ENCODE measurements around the gene SPX. TPM values are rescaled to one million over a fixed set of nuclear protein-coding genes. Genes with fewer than 3 reads are reported as not detected.

SPX gene
- total RNA-seq: under 0.01 and 0.98 TPM in 2 replicates

GRCh38 chr12:21526053-21526452 lies at the start of gene SPX:
TSS of gene SPX (plus strand) at chr12:21526296. CDS start at chr12:21526473, 177 bp downstream.

GRCh38 chr12:21501258-21502163 lies 24.6 kb upstream of the SPX start, which contains the start of the genes GOLT1B and RECQL:
TSS of gene GOLT1B (plus strand) at chr12:21501789. CDS start at chr12:21501924, 135 bp downstream.
TSS of gene RECQL (minus strand) at chr12:21501635. CDS start at chr12:21499570, 2,065 bp downstream.

Other genes with a start within 250 kb of the SPX start
- not detected in 2 replicates for gene SLCO1A2, start 191.4 kb upstream of the SPX start, total RNA-seq
- gene IAPP, start 153.4 kb upstream of the SPX start, total RNA-seq: not detected in 2 replicates
- 7.7 and 11.1 TPM in 2 replicates for gene PYROXD1, start 88.6 kb upstream of the SPX start, total RNA-seq
- gene RECQL, start 24.7 kb upstream of the SPX start, total RNA-seq: 79.0 and 111 TPM in 2 replicates
- 42.3 and 51.0 TPM in 2 replicates for gene GOLT1B, start 24.5 kb upstream of the SPX start, total RNA-seq
- gene GYS2, start 78.6 kb downstream of the SPX start, total RNA-seq: not detected in 2 replicates
- 479 and 548 TPM in 2 replicates for gene LDHB, start 131.5 kb downstream of the SPX start, total RNA-seq
- 0.59 and 2.2 TPM in 2 replicates for gene KCNJ8, start 248.4 kb downstream of the SPX start, total RNA-seq